Activated CD4-positive, CD25-positive, alpha-beta regulatory T cell treated with anti-CD3 and anti-CD28 coated beads, Interleukin-2, amount 50 U/mL, for 72 hours (primary cell): ENCODE results near the gene SIGLEC1.

Experiments used
- DNase-seq: peaks from one replicate; pipeline ENCODE4 v3.0.0; 2021

SIGLEC1 gene

GRCh38 chr20:3744037-3744436 is 31.6 kb upstream of the SIGLEC1 start:
- DNase-seq: no peak

- DNase-seq: no peak
Measured at GRCh38 chr20:3743251-3743650, 30.9 kb upstream of the SIGLEC1 start.

- DNase-seq: no peak
Measured at GRCh38 chr20:3741836-3742458, 29.5 kb upstream of the SIGLEC1 start.

GRCh38 chr20:3740615-3741301 is 28.4 kb upstream of the SIGLEC1 start:
- no peak for DNase-seq

GRCh38 chr20:3739926-3740451 is 27.6 kb upstream of the SIGLEC1 start:
- DNase-seq: no peak

GRCh38 chr20:3739054-3739925 is 26.9 kb upstream of the SIGLEC1 start:
- no peak for DNase-seq

- no peak for DNase-seq
Measured at GRCh38 chr20:3738111-3739053, 26.0 kb upstream of the SIGLEC1 start.

GRCh38 chr20:3735768-3736167 is 23.4 kb upstream of the SIGLEC1 start:
- DNase-seq: no peak

- DNase-seq: no peak
Measured at GRCh38 chr20:3734111-3734843, 21.9 kb upstream of the SIGLEC1 start.

GRCh38 chr20:3733119-3733995 is 21.0 kb upstream of the SIGLEC1 start:
- no peak for DNase-seq

GRCh38 chr20:3732327-3733118 is 20.1 kb upstream of the SIGLEC1 start, which contains the start of gene HSPA12B:
Gene HSPA12B, plus strand, starts transcription at chr20:3732685. Its CDS starts 5,990 bp downstream, at chr20:3738675.
- no peak for DNase-seq

GRCh38 chr20:3731944-3732326 is 19.5 kb upstream of the SIGLEC1 start:
- no peak for DNase-seq

GRCh38 chr20:3730803-3731672 is 18.6 kb upstream of the SIGLEC1 start:
- no peak for DNase-seq

- no peak for DNase-seq
Measured at GRCh38 chr20:3729811-3730540, 17.6 kb upstream of the SIGLEC1 start.

GRCh38 chr20:3729378-3729777 is 17.0 kb upstream of the SIGLEC1 start:
- no peak for DNase-seq

GRCh38 chr20:3728876-3729275 is 16.5 kb upstream of the SIGLEC1 start:
- DNase-seq: no peak

- no peak for DNase-seq
Measured at GRCh38 chr20:3728354-3728753, 16.0 kb upstream of the SIGLEC1 start.
